ENCODE data around the gene VIL1.
A peak's percentile ranks its signal among the peaks of the same experiment; 100 is the strongest.

VIL1 gene

DNA sequence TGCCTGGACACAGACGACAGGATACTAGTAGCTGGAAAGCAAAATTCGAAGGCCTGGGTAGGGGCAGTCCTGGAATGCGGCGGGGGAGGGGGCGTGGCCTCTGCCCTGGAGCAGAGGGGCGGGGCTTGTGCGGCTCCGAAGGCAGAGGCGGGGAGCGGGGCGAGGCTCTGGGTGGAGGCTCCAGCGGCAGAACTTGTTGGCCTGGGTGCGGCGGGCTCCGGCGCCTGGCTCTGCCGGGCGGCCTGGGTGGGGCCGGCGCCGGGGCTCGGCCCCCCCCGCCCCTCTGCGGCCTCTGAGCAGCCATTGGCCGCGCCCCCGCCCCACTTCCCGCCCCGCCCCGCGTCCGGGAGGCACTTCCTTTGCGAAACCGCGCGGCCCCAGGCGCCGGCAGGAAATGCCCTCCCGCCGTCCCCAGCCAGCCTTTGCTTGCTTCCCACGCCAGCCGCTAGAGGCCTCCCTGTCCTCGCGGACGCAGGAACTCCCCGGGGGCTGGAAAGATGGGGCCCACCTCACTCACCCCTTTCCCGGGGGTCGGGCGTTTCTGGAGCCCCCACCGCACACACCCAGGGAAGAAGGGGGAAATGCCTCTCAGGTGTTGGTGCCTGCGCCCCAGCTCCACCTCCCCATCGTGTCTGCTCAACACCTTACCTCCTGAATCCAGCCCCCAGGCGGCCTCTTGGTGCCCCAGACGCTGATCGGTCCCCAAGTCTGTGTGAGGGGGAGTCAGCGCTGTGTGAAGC, 12.5 kb upstream of the VIL1 start:
- TF ChIP-seq, protein P1, sequence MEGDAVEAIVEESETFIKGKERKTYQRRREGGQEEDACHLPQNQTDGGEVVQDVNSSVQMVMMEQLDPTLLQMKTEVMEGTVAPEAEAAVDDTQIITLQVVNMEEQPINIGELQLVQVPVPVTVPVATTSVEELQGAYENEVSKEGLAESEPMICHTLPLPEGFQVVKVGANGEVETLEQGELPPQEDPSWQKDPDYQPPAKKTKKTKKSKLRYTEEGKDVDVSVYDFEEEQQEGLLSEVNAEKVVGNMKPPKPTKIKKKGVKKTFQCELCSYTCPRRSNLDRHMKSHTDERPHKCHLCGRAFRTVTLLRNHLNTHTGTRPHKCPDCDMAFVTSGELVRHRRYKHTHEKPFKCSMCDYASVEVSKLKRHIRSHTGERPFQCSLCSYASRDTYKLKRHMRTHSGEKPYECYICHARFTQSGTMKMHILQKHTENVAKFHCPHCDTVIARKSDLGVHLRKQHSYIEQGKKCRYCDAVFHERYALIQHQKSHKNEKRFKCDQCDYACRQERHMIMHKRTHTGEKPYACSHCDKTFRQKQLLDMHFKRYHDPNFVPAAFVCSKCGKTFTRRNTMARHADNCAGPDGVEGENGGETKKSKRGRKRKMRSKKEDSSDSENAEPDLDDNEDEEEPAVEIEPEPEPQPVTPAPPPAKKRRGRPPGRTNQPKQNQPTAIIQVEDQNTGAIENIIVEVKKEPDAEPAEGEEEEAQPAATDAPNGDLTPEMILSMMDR (IDR thresholded peaks at IDR 0.05) = peak; percentile 56

DNA sequence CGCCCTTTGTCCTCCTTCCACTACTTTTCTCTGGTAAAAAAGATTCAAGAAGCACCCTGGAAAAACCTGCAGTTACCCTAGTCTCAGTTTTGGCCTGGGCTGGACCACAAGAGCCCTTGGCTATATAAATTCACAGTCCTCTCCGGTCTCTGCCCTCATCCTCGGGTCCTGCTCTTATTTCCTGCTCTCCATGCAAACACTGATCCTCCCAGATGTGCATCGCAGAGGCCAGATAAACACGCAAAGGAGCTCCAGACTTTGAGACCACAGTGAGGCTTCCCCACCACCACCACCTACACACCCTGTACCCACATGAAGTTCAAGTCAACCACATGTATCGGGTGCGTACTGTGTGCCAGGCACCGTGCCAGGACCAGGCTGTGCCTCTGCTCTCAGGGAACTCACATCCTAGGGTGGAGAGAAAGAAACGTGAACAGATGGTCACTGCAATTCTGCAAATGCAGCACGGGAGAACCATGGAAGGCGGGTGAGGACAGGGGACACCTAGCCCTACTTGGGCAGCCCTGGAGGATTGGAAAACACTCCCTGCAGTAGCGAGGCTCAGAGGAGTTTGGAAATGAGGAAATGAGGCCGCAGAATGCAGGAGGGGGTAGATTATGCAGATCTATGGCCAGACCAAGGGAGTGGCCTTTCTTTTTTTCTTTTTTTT, 11.8 kb upstream of the VIL1 start:
- Mint-ChIP-seq H3K27me3 (ENCODE audit: low read depth, poor library complexity) (peaks cover 12% of the 10 kb centered on the region), H3K27ac (peak overlapping the region; percentile 36), H3K4me3 (peak overlapping the region; percentile 82), H3K36me3 (ENCODE audit: low read depth) (peaks cover 17% of the 10 kb centered on the region), H3K9me3 (no peaks in the 10 kb centered on the region), H3K4me1 (peaks cover 33% of the 10 kb centered on the region)
- TF ChIP-seq, protein P1 (IDR thresholded peaks at IDR 0.05) = no peak
- DNase-seq = no peak

More for the DNA sequence above, 12.5 kb upstream of the VIL1 start:
- DNase-seq = peak; percentile 99
- Mint-ChIP-seq H3K27me3 (ENCODE audit: low read depth, poor library complexity) (peaks cover 9% of the 10 kb centered on the region), H3K4me3 (peak overlapping the region; percentile 82), H3K4me1 (peaks cover 33% of the 10 kb centered on the region), H3K9me3 (no peaks in the 10 kb centered on the region), H3K27ac (peak overlapping the region; percentile 45), H3K36me3 (ENCODE audit: low read depth) (peaks cover 17% of the 10 kb centered on the region)

DNA sequence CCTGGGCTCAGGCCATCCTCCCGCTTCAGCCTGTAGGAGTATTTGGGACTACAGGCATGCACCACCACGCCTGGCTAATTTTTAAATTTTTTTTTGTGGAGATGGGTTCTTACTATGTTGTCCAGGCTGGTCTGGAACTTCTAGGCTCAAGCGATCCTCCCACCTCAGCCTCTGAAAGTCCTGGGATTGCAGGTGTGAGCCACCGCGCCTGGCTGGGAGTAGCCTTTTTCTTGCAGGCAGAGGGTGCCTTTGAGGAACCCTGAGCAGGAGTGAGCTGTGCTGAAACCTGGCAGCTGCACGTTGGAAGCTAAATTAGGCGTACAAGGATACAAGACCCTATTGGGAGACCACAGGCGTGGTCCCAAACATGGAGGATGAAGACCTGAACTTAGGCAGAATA, 11.2 kb upstream of the VIL1 start:
- Mint-ChIP-seq H3K27ac (no peak overlapping the region), H3K36me3 (ENCODE audit: low read depth) (peaks cover 17% of the 10 kb centered on the region)
- DNase-seq = no peak

DNA sequence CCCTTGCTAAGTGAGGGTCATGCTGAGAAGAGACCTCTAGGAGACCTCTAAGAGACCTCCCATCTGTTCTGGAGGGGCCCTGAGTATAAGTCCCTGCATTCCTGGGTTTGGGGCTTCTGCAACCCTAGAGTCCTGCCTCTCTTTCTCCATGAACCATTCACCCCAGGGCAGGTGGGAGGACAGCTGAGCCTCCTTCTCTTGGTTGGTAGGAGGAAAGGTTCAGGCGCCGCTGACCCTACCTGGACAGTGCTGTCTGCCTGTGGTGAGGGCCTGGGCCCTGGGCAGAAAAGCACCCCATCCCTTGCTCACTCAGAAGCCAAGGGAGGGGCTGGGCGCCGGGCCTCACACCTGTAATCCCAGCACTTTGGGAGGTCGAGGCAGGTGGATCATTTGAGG, 604 bp upstream of the VIL1 start:
- Mint-ChIP-seq H3K4me1 (peaks cover 18% of the 10 kb centered on the region), H3K27me3 (ENCODE audit: low read depth, poor library complexity) (peaks cover 38% of the 10 kb centered on the region), H3K9me3 (no peaks in the 10 kb centered on the region), H3K27ac (no peak overlapping the region), H3K4me3 (no peak overlapping the region), H3K36me3 (ENCODE audit: low read depth) (no peaks in the 10 kb centered on the region)
- no peak for DNase-seq
- TF ChIP-seq, protein P1 (IDR thresholded peaks at IDR 0.05) = no peak

More for the DNA sequence above, 11.2 kb upstream of the VIL1 start:
- H3K9me3 Mint-ChIP-seq = no peaks in the 10 kb centered on the region
- TF ChIP-seq, protein P1 (IDR thresholded peaks at IDR 0.05) = no peak
- peaks cover 33% of the 10 kb centered on the region for H3K4me1 Mint-ChIP-seq
- H3K27me3 Mint-ChIP-seq (ENCODE audit: low read depth, poor library complexity) = peaks cover 18% of the 10 kb centered on the region
- peak overlapping the region; percentile 40 for H3K4me3 Mint-ChIP-seq

DNA sequence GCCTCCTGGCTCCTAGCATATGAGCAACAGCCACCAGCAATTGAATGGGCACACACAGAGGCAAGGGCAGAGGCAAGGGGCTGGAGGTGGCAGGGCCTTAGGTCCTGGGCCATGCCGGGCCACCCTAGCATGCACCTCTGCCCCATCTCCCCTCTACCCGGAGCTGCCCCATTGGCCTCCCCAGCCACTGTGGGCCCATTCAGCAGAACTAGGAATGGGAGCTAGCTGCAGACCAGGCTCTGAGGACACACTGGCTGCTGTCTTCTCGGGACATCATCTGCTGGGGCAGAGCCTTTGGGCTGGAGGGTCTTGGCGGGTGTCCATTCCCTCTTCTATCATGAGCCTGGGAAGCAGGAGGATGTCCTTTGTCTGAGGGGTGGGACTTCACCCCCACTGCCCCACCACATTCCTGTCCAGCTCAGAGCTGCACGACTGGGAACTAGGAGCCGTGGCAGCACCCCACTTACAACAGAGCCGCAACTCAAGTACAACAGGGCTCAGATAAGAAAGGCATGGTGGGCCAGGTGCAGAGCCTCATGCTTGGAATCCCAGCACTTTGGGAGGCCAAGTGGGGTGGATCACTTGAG, 800 bp downstream of the VIL1 start:
- DNase-seq = no peak
- peaks cover 39% of the 10 kb centered on the region for H3K27me3 Mint-ChIP-seq (ENCODE audit: low read depth, poor library complexity)
- no peaks in the 10 kb centered on the region for H3K9me3 Mint-ChIP-seq
- no peaks in the 10 kb centered on the region for H3K36me3 Mint-ChIP-seq (ENCODE audit: low read depth)
- TF ChIP-seq, protein P1 (IDR thresholded peaks at IDR 0.05) = no peak
- peaks cover 18% of the 10 kb centered on the region for H3K4me1 Mint-ChIP-seq
- H3K27ac Mint-ChIP-seq = no peak overlapping the region
- H3K4me3 Mint-ChIP-seq = no peak overlapping the region
